ENCODE measurements around the gene LY6G6F. TPM values are rescaled to one million over a fixed set of nuclear protein-coding genes. Genes with fewer than 3 reads are reported as not detected.

LY6G6F gene
- total and polyA plus RNA-seq, 2 of the 13 experiments (the other 11 are each of a cell fraction or from before 2014, with no cell fraction given), result not detected

DNA sequence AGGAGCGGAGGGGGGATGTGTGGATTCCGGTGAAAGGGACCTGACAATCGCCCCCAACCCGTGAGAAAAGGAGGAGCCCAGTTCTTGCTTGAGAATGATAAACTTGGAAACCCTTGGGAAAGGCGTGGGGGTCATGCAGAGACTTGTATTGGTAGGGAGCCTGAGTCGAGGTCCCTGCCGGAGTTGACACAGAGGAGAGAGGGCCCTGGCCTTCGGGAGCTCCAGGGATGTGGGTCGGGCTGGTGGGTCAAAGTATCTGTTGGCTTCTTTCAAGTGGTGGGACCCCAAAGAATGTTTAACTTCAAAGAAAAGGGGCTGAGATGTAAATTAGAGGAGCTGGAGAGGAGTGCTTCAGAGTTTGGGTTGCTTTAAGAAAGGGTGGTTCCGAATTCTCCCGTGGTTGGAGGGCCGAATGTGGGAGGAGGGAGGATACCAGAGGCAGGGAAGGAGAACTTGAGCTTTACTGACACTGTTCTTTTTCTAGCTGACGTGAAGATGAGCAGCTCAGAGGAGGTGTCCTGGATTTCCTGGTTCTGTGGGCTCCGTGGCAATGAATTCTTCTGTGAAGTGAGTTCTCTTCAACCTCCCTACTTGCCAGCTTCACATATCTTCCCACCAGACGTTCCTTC, 40.2 kb upstream of the LY6G6F start (continued):
- TF ChIP-seq AHDC1 (CRISPR knock-in tag; IDR thresholded peaks at IDR 0.05; ENCODE audit: borderline replicate concordance), result 0 out of 2 replicates have a peak, but pooled peaks have one; percentile 38
- TF ChIP-seq ZNF230 (CRISPR knock-in tag; IDR thresholded peaks at IDR 0.05), result 0 out of 2 replicates have a peak, but pooled peaks have one; percentile 18
- TF ChIP-seq, protein P1, sequence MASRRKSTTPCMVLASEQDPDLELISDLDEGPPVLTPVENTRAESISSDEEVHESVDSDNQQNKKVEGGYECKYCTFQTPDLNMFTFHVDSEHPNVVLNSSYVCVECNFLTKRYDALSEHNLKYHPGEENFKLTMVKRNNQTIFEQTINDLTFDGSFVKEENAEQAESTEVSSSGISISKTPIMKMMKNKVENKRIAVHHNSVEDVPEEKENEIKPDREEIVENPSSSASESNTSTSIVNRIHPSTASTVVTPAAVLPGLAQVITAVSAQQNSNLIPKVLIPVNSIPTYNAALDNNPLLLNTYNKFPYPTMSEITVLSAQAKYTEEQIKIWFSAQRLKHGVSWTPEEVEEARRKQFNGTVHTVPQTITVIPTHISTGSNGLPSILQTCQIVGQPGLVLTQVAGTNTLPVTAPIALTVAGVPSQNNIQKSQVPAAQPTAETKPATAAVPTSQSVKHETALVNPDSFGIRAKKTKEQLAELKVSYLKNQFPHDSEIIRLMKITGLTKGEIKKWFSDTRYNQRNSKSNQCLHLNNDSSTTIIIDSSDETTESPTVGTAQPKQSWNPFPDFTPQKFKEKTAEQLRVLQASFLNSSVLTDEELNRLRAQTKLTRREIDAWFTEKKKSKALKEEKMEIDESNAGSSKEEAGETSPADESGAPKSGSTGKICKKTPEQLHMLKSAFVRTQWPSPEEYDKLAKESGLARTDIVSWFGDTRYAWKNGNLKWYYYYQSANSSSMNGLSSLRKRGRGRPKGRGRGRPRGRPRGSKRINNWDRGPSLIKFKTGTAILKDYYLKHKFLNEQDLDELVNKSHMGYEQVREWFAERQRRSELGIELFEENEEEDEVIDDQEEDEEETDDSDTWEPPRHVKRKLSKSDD (CRISPR knock-in tag; IDR thresholded peaks at IDR 0.05; ENCODE audit: low read depth), result peak; percentile 10; the same call in 1 of the 2 replicates
- peak; percentile 19; the same call in 1 of the 2 replicates for TF ChIP-seq ZNF709 (CRISPR knock-in tag; IDR thresholded peaks at IDR 0.05)
- TF ChIP-seq, protein P2, sequence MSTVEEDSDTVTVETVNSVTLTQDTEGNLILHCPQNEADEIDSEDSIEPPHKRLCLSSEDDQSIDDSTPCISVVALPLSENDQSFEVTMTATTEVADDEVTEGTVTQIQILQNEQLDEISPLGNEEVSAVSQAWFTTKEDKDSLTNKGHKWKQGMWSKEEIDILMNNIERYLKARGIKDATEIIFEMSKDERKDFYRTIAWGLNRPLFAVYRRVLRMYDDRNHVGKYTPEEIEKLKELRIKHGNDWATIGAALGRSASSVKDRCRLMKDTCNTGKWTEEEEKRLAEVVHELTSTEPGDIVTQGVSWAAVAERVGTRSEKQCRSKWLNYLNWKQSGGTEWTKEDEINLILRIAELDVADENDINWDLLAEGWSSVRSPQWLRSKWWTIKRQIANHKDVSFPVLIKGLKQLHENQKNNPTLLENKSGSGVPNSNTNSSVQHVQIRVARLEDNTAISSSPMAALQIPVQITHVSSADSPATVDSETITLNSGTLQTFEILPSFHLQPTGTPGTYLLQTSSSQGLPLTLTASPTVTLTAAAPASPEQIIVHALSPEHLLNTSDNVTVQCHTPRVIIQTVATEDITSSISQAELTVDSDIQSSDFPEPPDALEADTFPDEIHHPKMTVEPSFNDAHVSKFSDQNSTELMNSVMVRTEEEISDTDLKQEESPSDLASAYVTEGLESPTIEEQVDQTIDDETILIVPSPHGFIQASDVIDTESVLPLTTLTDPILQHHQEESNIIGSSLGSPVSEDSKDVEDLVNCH (CRISPR knock-in tag; IDR thresholded peaks at IDR 0.05), result peak; percentile 1; the same call in 1 of the 2 replicates
- TF ChIP-seq, protein P3, sequence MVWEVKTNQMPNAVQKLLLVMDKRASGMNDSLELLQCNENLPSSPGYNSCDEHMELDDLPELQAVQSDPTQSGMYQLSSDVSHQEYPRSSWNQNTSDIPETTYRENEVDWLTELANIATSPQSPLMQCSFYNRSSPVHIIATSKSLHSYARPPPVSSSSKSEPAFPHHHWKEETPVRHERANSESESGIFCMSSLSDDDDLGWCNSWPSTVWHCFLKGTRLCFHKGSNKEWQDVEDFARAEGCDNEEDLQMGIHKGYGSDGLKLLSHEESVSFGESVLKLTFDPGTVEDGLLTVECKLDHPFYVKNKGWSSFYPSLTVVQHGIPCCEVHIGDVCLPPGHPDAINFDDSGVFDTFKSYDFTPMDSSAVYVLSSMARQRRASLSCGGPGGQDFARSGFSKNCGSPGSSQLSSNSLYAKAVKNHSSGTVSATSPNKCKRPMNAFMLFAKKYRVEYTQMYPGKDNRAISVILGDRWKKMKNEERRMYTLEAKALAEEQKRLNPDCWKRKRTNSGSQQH (CRISPR knock-in tag; IDR thresholded peaks at IDR 0.05; ENCODE audit: low read depth), result 0 out of 2 replicates have a peak, but pooled peaks have one; percentile 9
